MM.1S (cell line): ENCODE data around the gene AK9.

Experiments
- CTCF ChIP-seq: fragments of 300-600 bp; sonication (generic); IDR thresholded peaks from 2 replicates; pipeline ENCODE4 v1.5.1; 2016; ENCODE audit warnings: antibody characterized with exemption, low read length, mixed read lengths
- EZH2 ChIP-seq: fragments of 300-600 bp; sonication (generic); optimal IDR thresholded peaks from 2 replicates; pipeline ENCODE3; 2017; ENCODE audit warnings: low read depth, mild to moderate bottlenecking, antibody characterized with exemption, low read length, mixed read lengths
- EZH2phosphoT487 ChIP-seq: fragments of 300-600 bp; sonication (generic); IDR thresholded peaks from 2 replicates; pipeline ENCODE4 v1.6.1; 2018; ENCODE audit warnings: antibody characterized with exemption, low read length

GRCh38 chr6:109512271-109512817 lies 178.7 kb downstream of the AK9 start:
- TF ChIP-seq CTCF, result no peak
- TF ChIP-seq EZH2, result no peak
- no peak for TF ChIP-seq EZH2phosphoT487
